Measurements from ENCODE around the gene ZNF107. TPM values are rescaled to one million over a fixed set of nuclear protein-coding genes. Genes with fewer than 3 reads are reported as not detected.
"Not testable (repeated sequence)": the region's sequence is repeated elsewhere in the genome, so short reads cannot be mapped to it uniquely, and the experiment has no call there.

Gene ZNF107
- polyA plus RNA-seq, 10 donors, result 3.0 to 6.5 (median 4.9) TPM

GRCh38 chr7:64729089-64729848, 63.3 kb downstream of the ZNF107 start:
- no peak for DNase-seq

- DNase-seq, result no peak
These were observed 67.8 kb downstream of the ZNF107 start for GRCh38 chr7:64733550-64734240.

- no peak for DNase-seq
These were observed 70.6 kb downstream of the ZNF107 start for GRCh38 chr7:64736575-64736974.

GRCh38 chr7:64738403-64738802, 72.5 kb downstream of the ZNF107 start:
- DNase-seq, result not testable (repeated sequence)

GRCh38 chr7:64738953-64739352, 73.0 kb downstream of the ZNF107 start:
- DNase-seq, result not testable (repeated sequence)

- DNase-seq, result no peak
These were observed 78.7 kb downstream of the ZNF107 start for GRCh38 chr7:64744680-64745079.

GRCh38 chr7:64747802-64748201, 81.9 kb downstream of the ZNF107 start:
- DNase-seq, result no peak

GRCh38 chr7:64753032-64753431, 87.1 kb downstream of the ZNF107 start:
- DNase-seq, result no peak

- no peak for DNase-seq
These were observed 89.9 kb downstream of the ZNF107 start for GRCh38 chr7:64755865-64756264.

GRCh38 chr7:64758151-64758550, 92.2 kb downstream of the ZNF107 start:
- no peak for DNase-seq

Other genes starting within 250 kb of the ZNF107 start
- 10 to 100 TPM in 6 of 10 donors, 1 to 10 TPM in 4; 6.7 to 14.3 (median 10.6) TPM for gene ZNF680, start 103.1 kb upstream of the ZNF107 start, polyA plus RNA-seq (ENCODE audit: insufficient read length in 10 of 10)
- gene ZNF138, start 128.3 kb downstream of the ZNF107 start, polyA plus RNA-seq (ENCODE audit: insufficient read length in 10 of 10), result 10 to 100 TPM in 9 of 10 donors, 1 to 10 TPM in 1; 7.7 to 16.3 (median 13.2) TPM
- 1 to 10 TPM; 4.4 to 7.1 (median 6.1) TPM for gene ZNF273, start 237.1 kb downstream of the ZNF107 start, polyA plus RNA-seq (ENCODE audit: insufficient read length in 10 of 10)